KBM-7 (cell line): Measurements from ENCODE around the gene OTOP2.

ENCODE experiments used
- DNase-seq: peaks from one replicate; pipeline ENCODE4 v3.0.0-alpha.2; 2015
- in situ Hi-C: fragments of 300-500 bp; cut with MboI; formaldehyde crosslinking; loops from 2 replicates; pipeline ENCODE4 v1.14.3; 2020; ENCODE audit warnings: low sequenced_read_pairs, low pct_unique_long_range_greater_than_20kb, mixed read lengths

Gene OTOP2

GRCh38 chr17:74922172-74922571 is 1.9 kb upstream of the OTOP2 start:
- DNase-seq = no peak
- in situ Hi-C loops = no loop called here

DNA sequence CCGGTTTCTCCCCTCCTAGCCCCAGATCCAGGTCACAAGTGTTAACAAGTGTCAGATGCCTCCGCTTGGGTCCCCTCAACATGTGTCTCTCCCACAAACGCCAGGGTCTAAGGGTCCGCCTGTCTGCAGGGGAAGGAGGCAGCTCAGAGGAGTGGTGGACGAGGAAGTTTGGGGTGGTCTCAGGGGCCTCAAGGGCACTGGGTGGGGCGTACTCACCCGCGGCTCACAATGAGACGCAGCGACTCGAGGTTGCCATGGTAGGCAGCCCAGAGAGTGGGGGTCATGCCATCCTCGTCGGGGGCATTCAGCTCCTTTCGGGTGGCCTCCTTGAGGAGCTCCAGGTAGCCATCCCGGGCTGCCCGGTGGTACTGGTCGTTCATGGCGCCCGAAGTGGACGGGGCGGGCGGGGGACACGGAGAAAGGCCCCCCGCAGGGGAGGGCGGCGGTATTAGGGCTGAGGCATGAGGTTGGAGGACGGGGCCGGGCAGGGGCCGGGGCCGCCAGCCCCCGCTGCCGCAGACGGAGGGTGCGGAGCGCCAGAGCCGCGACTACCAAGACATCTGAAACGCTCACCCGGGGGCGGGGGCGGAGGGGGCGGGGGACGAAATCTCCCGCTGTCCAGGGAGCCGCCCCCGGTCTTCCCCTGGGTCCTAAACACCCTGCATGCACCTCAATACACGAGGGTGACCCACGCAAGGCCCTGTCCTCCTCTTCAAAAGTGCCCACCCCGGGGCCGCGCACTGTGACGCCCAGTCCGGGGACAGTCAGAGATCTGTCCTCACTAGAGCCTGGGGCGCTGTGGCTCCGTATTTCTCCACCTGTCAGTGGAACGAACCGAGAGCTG is 1.2 kb upstream of the OTOP2 start, which contains the start of gene USH1G:
USH1G (minus strand) TSS at position 562 of the 844 bp plus-strand sequence; CDS start at position 380, 182 bp downstream.
- in situ Hi-C loops = no loop called here
- DNase-seq = no peak

- in situ Hi-C loops = no loop called here
- peak; percentile 45 for DNase-seq
These were observed 379 bp upstream of the OTOP2 start for GRCh38 chr17:74923538-74924249.

- in situ Hi-C loops = no loop called here
- no peak for DNase-seq
These were observed 1.2 kb downstream of the OTOP2 start for GRCh38 chr17:74925242-74925641.

GRCh38 chr17:74928786-74929185 is 4.7 kb downstream of the OTOP2 start:
- no peak for DNase-seq
- in situ Hi-C loops = no loop called here

- in situ Hi-C loops = no loop called here
These were observed 6.5 kb downstream of the OTOP2 start for GRCh38 chr17:74930535-74931036.

GRCh38 chr17:74935048-74935447 is 11.0 kb downstream of the OTOP2 start:
- in situ Hi-C loops = no loop called here
- no peak for DNase-seq

More at GRCh38 chr17:74930535-74931036, 6.5 kb downstream of the OTOP2 start:
- DNase-seq = no peak

GRCh38 chr17:74935585-74936469 is 11.8 kb downstream of the OTOP2 start, which contains the start of gene OTOP3:
Gene OTOP3 (plus strand): TSS chr17:74935898. CDS start chr17:74935922, 24 bp downstream.
- in situ Hi-C loops = no loop called here
- DNase-seq = no peak

- DNase-seq = no peak
- in situ Hi-C loops = no loop called here
These were observed 12.4 kb downstream of the OTOP2 start for GRCh38 chr17:74936470-74936799.

DNA sequence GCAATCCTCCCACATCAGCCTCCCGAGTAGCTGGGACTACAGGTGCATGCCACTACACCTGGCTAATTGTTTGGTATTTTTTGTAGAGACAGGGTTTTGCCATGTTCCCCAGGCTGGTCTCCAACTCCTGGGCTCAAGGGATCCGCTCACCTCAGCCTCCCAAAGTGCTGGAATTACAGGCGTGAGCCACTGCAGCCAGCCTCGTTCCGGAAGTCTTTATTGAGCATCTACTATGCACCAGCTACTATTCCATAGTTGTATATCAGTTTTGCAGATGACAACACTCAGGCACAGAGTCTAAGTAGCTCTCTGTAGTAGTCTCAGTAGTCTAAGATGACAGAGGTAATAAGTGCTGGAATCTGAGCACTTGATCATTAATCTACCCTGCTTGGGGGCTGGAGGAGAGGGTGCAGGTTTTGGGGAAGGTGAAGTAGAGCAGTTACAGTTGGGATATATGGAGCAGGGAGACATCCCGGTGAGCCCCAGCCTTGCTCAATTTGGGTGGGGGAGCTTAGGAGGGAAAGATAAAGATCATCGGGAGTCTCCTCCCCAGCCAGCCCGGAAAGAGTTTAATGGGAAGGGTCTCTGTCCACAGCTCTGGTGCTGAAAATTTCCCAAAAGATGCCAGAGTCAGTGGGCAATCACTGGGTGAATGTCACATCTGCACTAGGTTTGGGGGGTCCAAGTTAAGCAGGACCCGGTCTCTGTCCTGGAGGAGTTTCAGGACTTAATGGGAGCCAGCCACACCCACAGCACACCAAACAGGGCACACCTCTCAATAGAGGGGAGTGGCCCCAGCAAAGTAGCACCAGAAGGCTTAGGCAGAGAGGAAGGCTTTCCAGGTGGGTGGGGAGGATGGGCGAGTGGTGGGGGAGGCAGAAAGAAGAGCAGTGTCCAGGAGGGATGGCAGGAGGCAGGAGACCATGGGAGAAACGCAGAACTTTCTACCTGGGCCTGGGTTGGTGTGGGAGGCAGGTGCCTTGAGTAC is 13.3 kb downstream of the OTOP2 start:
- no peak for DNase-seq
- in situ Hi-C loops = no loop called here

- DNase-seq = no peak
- in situ Hi-C loops = no loop called here
These were observed 14.3 kb downstream of the OTOP2 start for GRCh38 chr17:74938194-74938950.

DNA sequence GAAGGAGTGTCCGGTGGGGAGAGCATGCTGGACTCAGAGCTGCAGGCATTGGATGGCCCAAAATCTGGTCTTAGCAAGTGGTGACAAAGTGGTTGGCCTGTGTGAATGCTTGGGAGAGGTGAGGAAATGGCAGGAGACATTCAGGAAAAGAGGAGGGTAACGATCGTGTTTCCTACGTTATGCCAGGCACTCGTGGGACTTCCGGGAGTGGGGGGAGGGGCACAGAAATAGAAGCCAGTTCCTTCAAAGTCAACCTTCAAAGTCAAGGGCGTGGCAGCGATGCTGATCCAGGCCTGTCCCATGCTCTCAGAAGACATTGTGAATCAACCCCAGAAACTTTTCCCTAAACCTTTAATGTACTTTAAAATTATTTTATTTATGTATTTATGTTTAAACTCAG is 15.5 kb downstream of the OTOP2 start:
- no peak for DNase-seq
- in situ Hi-C loops = no loop called here

DNA sequence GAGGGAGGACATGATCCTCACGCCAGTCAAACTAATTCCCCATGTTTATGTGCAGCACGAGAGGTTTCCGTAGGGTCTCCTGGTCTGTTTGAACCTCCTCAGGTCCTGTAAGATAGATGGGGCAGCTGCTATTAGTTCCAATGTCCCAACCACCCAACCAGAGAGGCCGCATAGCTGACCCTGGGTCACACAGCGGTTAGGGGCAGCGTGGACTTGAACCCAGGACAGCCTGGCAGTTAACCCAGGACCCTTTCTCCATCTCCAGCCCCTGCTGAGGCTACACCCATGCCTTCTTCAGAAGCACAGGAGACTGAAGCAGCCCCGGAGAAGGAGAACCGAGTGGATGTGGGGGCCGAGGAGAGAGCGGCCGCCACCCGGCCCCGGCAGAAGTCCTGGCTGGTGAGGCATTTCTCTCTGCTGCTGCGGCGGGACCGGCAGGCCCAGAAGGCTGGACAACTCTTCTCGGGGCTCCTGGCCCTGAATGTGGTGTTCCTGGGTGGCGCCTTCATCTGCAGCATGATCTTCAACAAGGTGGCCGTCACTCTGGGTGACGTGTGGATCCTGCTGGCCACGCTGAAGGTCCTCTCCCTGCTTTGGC is 17.2 kb downstream of the OTOP2 start:
- in situ Hi-C loops = no loop called here
- no peak for DNase-seq

- in situ Hi-C loops = no loop called here
These were observed 19.9 kb downstream of the OTOP2 start for GRCh38 chr17:74943808-74944522.

DNA sequence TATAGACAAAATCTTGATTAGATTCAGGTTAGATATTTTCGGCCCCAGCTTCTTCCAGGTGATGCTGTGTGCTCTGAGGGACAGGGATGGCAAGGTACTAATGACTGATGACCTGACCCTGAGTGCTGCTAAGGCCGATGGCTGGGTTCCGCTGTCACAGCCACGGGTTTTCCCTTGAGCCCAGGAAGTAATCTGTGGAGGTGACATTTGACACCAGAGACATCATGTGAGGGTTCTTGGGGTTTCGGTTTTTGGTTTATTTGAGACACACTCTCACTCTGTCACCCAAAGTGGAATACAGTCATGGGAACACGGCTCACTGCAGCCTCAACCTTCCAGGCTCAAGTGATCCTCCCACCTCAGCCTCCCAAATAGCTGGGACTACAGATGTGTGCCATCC is 21.5 kb downstream of the OTOP2 start:
- no peak for DNase-seq
- in situ Hi-C loops = no loop called here

More at GRCh38 chr17:74943808-74944522, 19.9 kb downstream of the OTOP2 start:
- DNase-seq = no peak

DNA sequence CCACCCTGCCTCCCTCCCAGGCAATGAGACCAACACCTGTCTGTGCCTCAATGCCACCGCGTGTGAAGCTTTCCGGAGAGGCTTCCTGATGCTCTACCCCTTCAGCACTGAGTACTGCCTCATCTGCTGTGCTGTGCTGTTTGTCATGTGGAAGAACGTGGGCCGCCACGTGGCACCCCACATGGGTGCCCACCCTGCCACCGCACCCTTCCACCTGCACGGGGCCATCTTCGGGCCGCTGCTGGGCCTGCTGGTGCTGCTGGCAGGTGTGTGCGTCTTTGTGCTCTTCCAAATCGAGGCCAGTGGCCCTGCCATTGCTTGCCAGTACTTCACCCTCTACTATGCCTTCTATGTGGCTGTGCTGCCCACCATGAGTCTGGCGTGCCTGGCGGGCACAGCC is 22.6 kb downstream of the OTOP2 start:
- no peak for DNase-seq
- in situ Hi-C loops = no loop called here
